ENCODE measurements around the gene SDF2L1.

Gene SDF2L1

GRCh38 chr22:21681566-21682370 is 39.7 kb downstream of the SDF2L1 start:
- FAIRE-seq (no peak), DNase-seq (ENCODE audit: insufficient read length, low spot score) (no peak)
- TF ChIP-seq CTCF (IDR thresholded peaks at IDR 0.05; ENCODE audit: insufficient read depth, missing control alignments): no peak

- no peak for TF ChIP-seq CTCF (IDR thresholded peaks at IDR 0.05; ENCODE audit: insufficient read depth, missing control alignments)
- no peak for DNase-seq (ENCODE audit: insufficient read length, low spot score)
- FAIRE-seq: no peak
Measured at GRCh38 chr22:21682385-21683175, 40.5 kb downstream of the SDF2L1 start.

GRCh38 chr22:21683401-21683811 is 41.3 kb downstream of the SDF2L1 start:
- DNase-seq (ENCODE audit: insufficient read length, low spot score): no peak
- no peak for TF ChIP-seq CTCF (IDR thresholded peaks at IDR 0.05; ENCODE audit: insufficient read depth, missing control alignments)
- no peak for FAIRE-seq

GRCh38 chr22:21684492-21685163 is 42.5 kb downstream of the SDF2L1 start:
- DNase-seq (ENCODE audit: insufficient read length, low spot score): no peak
- FAIRE-seq: no peak
- TF ChIP-seq CTCF (IDR thresholded peaks at IDR 0.05; ENCODE audit: insufficient read depth, missing control alignments): no peak

GRCh38 chr22:21685164-21685513 is 43.0 kb downstream of the SDF2L1 start:
- no peak for FAIRE-seq
- no peak for DNase-seq (ENCODE audit: insufficient read length, low spot score)
- TF ChIP-seq CTCF (IDR thresholded peaks at IDR 0.05; ENCODE audit: insufficient read depth, missing control alignments): no peak

GRCh38 chr22:21686193-21686608 is 44.1 kb downstream of the SDF2L1 start:
- DNase-seq (ENCODE audit: insufficient read length, low spot score): no peak
- no peak for FAIRE-seq
- no peak for TF ChIP-seq CTCF (IDR thresholded peaks at IDR 0.05; ENCODE audit: insufficient read depth, missing control alignments)
